Measurements from ENCODE around the gene PGR. TPM values are rescaled to one million over a fixed set of nuclear protein-coding genes. Genes with fewer than 3 reads are reported as not detected.

The PGR gene
- total and polyA plus RNA-seq, 2 donors = 1.7 to 8.6 TPM

- DNase-seq (ENCODE audit: extremely low spot score) = no peak
- H3K4me3 ChIP-seq (ENCODE audit: low read depth, low read length) = no peak overlapping the region
- peaks cover 1% of the 10 kb centered on the region for H3K36me3 ChIP-seq (ENCODE audit: insufficient read depth)
- H3K4me1 ChIP-seq (ENCODE audit: insufficient read depth) = no peaks in the 10 kb centered on the region
- 88% methylated on average over 2 of the region's 2 CpGs for WGBS
- no peak overlapping the region for H3K27ac ChIP-seq (ENCODE audit: low read depth)
Measured at GRCh38 chr11:101113540-101113939, 16.1 kb downstream of the PGR start.

- DNase-seq (ENCODE audit: extremely low spot score) = no peak
- H3K4me3 ChIP-seq (ENCODE audit: low read depth, low read length) = no peak overlapping the region
- H3K36me3 ChIP-seq (ENCODE audit: insufficient read depth) = no peaks in the 10 kb centered on the region
- no peaks in the 10 kb centered on the region for H3K4me1 ChIP-seq (ENCODE audit: insufficient read depth)
- no peak overlapping the region for H3K27ac ChIP-seq (ENCODE audit: low read depth)
Measured at GRCh38 chr11:101104716-101105115, 24.9 kb downstream of the PGR start.

DNA sequence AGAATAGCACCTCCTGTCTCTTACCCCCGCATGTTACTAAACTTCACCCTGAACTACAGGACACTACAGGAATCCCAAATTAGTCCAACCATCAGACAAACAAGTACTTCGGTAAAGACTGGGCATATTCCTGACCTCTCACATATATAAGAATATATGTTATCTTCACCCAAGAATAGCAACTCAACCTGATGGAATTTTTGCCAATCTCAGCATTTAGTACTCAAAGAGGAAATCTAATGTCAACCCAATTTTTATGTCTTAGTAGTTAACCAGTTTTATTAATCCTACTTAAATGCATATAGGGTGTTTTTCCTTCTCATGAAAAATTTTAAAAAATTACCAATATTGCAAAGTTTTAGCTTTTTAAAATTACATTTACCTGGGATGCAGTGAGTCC lies 26.2 kb downstream of the PGR start:
- WGBS = 91% methylated on average over 2 of the region's 2 CpGs
- Histone ChIP-seq H3K4me3 (ENCODE audit: low read depth, low read length) (no peak overlapping the region), H3K36me3 (ENCODE audit: insufficient read depth) (no peaks in the 10 kb centered on the region), H3K4me1 (ENCODE audit: insufficient read depth) (no peaks in the 10 kb centered on the region), H3K27ac (ENCODE audit: low read depth) (no peak overlapping the region)
- DNase-seq (ENCODE audit: extremely low spot score) = no peak

GRCh38 chr11:101100601-101101000 lies 29.0 kb downstream of the PGR start:
- no peak for DNase-seq (ENCODE audit: extremely low spot score)
- no peak overlapping the region for H3K4me3 ChIP-seq (ENCODE audit: low read depth, low read length)
- no peaks in the 10 kb centered on the region for H3K36me3 ChIP-seq (ENCODE audit: insufficient read depth)
- no peaks in the 10 kb centered on the region for H3K4me1 ChIP-seq (ENCODE audit: insufficient read depth)
- H3K27ac ChIP-seq (ENCODE audit: low read depth) = no peak overlapping the region

DNA sequence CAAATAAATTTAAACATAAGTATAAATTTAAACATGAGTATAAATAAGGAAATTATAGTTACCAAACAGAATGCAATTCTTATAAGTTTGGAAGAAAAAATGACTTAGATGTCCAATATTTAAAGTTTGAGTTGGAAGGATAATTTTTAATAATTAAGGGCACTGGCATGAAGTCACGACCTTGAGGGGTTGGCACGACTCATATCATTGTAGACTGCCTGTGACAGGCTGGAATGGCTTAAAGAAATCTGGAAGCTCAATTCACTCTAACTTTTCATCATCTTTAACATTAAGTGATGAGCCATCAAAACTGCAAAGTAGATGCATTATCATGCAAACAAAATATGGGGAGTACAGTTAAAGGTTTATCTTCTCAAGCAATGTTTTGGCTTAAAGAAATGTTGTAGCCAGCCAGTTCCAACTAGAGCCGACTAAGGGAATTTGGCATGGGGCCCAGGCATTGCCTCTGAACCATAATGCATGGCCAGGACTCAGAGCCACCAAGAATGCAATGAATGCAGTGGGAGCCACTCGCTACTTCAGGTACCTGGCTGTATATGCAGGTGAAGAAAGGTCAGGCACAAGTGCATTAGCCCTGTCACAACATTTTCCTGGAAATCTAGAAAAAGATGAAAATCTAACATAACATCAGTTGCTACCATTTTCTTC lies 33.4 kb downstream of the PGR start:
- DNase-seq (ENCODE audit: extremely low spot score) = no peak
- no peaks in the 10 kb centered on the region for H3K36me3 ChIP-seq (ENCODE audit: insufficient read depth)

GRCh38 chr11:101091781-101092180 lies 37.8 kb downstream of the PGR start:
- Histone ChIP-seq H3K36me3 (ENCODE audit: insufficient read depth) (no peaks in the 10 kb centered on the region), H3K27ac (ENCODE audit: low read depth) (no peak overlapping the region), H3K4me3 (ENCODE audit: low read depth, low read length) (no peak overlapping the region), H3K4me1 (ENCODE audit: insufficient read depth) (no peaks in the 10 kb centered on the region)
- 72% methylated on average over 3 of the region's 3 CpGs for WGBS
- no peak for DNase-seq (ENCODE audit: extremely low spot score)

More for the DNA sequence above, 33.4 kb downstream of the PGR start:
- no peak overlapping the region for H3K27ac ChIP-seq (ENCODE audit: low read depth)
- 65% methylated on average over 4 of the region's 4 CpGs for WGBS
- no peak overlapping the region for H3K4me3 ChIP-seq (ENCODE audit: low read depth, low read length)
- H3K4me1 ChIP-seq (ENCODE audit: insufficient read depth) = no peaks in the 10 kb centered on the region

GRCh38 chr11:101090679-101091270 lies 38.8 kb downstream of the PGR start:
- H3K4me3 ChIP-seq (ENCODE audit: low read depth, low read length) = no peak overlapping the region
- no peak overlapping the region for H3K27ac ChIP-seq (ENCODE audit: low read depth)
- no peaks in the 10 kb centered on the region for H3K36me3 ChIP-seq (ENCODE audit: insufficient read depth)
- no peak for DNase-seq (ENCODE audit: extremely low spot score)
- 53% methylated on average over 5 of the region's 5 CpGs for WGBS
- H3K4me1 ChIP-seq (ENCODE audit: insufficient read depth) = no peaks in the 10 kb centered on the region

- 85% methylated on average over 1 of the region's 1 CpG for WGBS
- Histone ChIP-seq H3K27ac (ENCODE audit: low read depth) (no peak overlapping the region), H3K36me3 (ENCODE audit: insufficient read depth) (no peaks in the 10 kb centered on the region), H3K4me1 (ENCODE audit: insufficient read depth) (no peaks in the 10 kb centered on the region), H3K4me3 (ENCODE audit: low read depth, low read length) (no peak overlapping the region)
- DNase-seq (ENCODE audit: extremely low spot score) = no peak
Measured at GRCh38 chr11:101083335-101083734, 46.3 kb downstream of the PGR start.

GRCh38 chr11:101082813-101083212 lies 46.8 kb downstream of the PGR start:
- Histone ChIP-seq H3K36me3 (ENCODE audit: insufficient read depth) (no peaks in the 10 kb centered on the region), H3K4me1 (ENCODE audit: insufficient read depth) (no peaks in the 10 kb centered on the region), H3K4me3 (ENCODE audit: low read depth, low read length) (no peak overlapping the region), H3K27ac (ENCODE audit: low read depth) (no peak overlapping the region)
- DNase-seq (ENCODE audit: extremely low spot score) = no peak

- DNase-seq (ENCODE audit: extremely low spot score) = no peak
- Histone ChIP-seq H3K4me3 (ENCODE audit: low read depth, low read length) (no peak overlapping the region), H3K4me1 (ENCODE audit: insufficient read depth) (no peaks in the 10 kb centered on the region), H3K27ac (ENCODE audit: low read depth) (no peak overlapping the region), H3K36me3 (ENCODE audit: insufficient read depth) (no peaks in the 10 kb centered on the region)
- 75% methylated on average over 3 of the region's 3 CpGs for WGBS
Measured at GRCh38 chr11:101063706-101064105, 65.9 kb downstream of the PGR start.

DNA sequence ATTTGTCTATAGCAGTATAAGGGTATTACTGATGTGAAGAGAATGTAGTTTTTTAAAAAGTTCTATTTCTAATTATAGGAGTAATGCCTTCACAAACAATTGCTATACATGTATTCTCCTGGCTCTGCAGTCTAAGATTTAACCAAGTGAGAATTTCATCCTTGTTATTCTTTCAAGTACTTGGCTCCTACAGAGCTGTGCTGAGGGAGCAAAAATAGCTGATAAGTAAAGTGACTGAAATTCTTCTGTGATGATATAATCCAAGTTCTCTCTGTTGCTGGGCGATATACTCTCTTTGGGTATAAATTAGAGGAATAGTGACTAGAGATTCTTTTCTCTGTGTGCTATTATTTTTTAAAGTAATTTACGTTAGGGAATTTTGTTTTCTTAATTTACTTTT lies 68.0 kb downstream of the PGR start:
- Histone ChIP-seq H3K4me1 (ENCODE audit: insufficient read depth) (no peaks in the 10 kb centered on the region), H3K27ac (ENCODE audit: low read depth) (no peak overlapping the region), H3K36me3 (ENCODE audit: insufficient read depth) (peaks cover 2% of the 10 kb centered on the region), H3K4me3 (ENCODE audit: low read depth, low read length) (no peak overlapping the region)
- 46% methylated on average over 2 of the region's 2 CpGs for WGBS
- no peak for DNase-seq (ENCODE audit: extremely low spot score)

- Histone ChIP-seq H3K4me3 (ENCODE audit: low read depth, low read length) (no peak overlapping the region), H3K27ac (ENCODE audit: low read depth) (no peak overlapping the region), H3K36me3 (ENCODE audit: insufficient read depth) (peaks cover 2% of the 10 kb centered on the region), H3K4me1 (ENCODE audit: insufficient read depth) (no peaks in the 10 kb centered on the region)
- DNase-seq (ENCODE audit: extremely low spot score) = no peak
- WGBS = 79% methylated on average over 4 of the region's 4 CpGs
Measured at GRCh38 chr11:101059331-101059730, 70.3 kb downstream of the PGR start.

DNA sequence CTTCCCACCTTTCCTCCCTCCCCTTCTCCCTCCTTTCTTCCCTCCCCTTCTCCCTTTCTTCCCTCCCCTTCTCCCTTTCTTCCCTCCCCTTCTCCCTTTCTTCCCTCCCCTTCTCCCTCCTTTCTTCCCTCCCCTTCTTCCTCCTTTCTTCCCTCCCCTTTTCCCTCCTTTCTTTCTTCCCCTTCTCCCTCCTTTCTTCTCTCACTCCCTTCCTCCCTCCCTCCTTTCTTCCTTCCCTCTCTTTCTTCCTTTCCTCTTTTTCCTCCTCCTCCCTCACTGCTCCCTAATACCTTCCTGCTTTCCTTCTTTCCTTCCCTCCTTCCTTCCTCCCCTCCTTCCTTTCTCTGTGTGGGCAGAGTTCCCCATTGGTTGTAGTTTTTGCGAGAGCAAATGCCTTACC lies 76.1 kb downstream of the PGR start:
- H3K36me3 ChIP-seq (ENCODE audit: insufficient read depth) = peaks cover 2% of the 10 kb centered on the region
- WGBS = 89% methylated on average over 1 of the region's 1 CpG
- DNase-seq (ENCODE audit: extremely low spot score) = no peak

GRCh38 chr11:101051677-101052076 lies 77.9 kb downstream of the PGR start:
- 61% methylated on average over 2 of the region's 2 CpGs for whole genome bisulfite sequencing
- H3K4me3 ChIP-seq (ENCODE audit: low read depth, low read length) = no peak overlapping the region
- H3K4me1 ChIP-seq (ENCODE audit: insufficient read depth) = no peaks in the 10 kb centered on the region
- no peak overlapping the region for H3K27ac ChIP-seq (ENCODE audit: low read depth)
- H3K36me3 ChIP-seq (ENCODE audit: insufficient read depth) = no peaks in the 10 kb centered on the region
- DNase-seq (ENCODE audit: extremely low spot score) = no peak

More for the DNA sequence above, 76.1 kb downstream of the PGR start:
- H3K4me3 ChIP-seq (ENCODE audit: low read depth, low read length) = no peak overlapping the region
- no peak overlapping the region for H3K27ac ChIP-seq (ENCODE audit: low read depth)
- H3K4me1 ChIP-seq (ENCODE audit: insufficient read depth) = no peaks in the 10 kb centered on the region

DNA sequence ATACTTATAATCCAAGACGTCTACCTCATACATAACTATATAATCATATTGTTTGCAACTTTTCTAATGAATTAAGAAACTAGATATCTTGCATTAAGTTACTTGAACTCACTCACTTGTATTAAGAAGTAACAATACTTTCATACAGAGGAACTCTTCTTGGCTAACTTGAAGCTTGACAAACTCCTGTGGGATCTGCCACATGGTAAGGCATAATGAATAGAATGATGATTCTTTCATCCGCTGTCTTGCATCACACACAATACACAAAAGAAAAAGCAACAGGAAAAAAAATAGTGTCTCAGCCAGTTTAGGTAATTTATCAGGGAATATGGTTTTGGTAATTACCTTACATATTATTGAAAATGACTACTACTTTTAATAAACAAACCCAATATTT lies 79.8 kb downstream of the PGR start:
- H3K27ac ChIP-seq (ENCODE audit: low read depth) = no peak overlapping the region
- no peak overlapping the region for H3K4me3 ChIP-seq (ENCODE audit: low read depth, low read length)
- 85% methylated on average over 2 of the region's 2 CpGs for WGBS
- H3K36me3 ChIP-seq (ENCODE audit: insufficient read depth) = no peaks in the 10 kb centered on the region
- DNase-seq (ENCODE audit: extremely low spot score) = no peak
- no peaks in the 10 kb centered on the region for H3K4me1 ChIP-seq (ENCODE audit: insufficient read depth)
